Tibial nerve (tissue), 4 donors: ENCODE results near the gene SCN5A.

ENCODE experiments used
- CTCF ChIP-seq, 5 experiments: fragments of 200-600 bp in 3 of 5; fragments of 450-650 bp in 2 of 5; sonication (generic) in 3 of 5; IDR thresholded peaks; one replicate each; pipeline ENCODE4 v1.5.1; 2016 to 2019; ENCODE audit warnings: antibody characterized with exemption in 5 of 5, mild to moderate bottlenecking in 3 of 5, moderate library complexity in 2 of 5
- EP300 ChIP-seq, 2 donors: sonication (generic); formaldehyde crosslinking; IDR thresholded peaks; one replicate each; pipeline ENCODE4 v1.6.1; 2017; ENCODE audit warnings: antibody characterized with exemption in 2 of 2, mild to moderate bottlenecking in 1 of 2

GRCh38 chr3:38614091-38614490, 35.4 kb downstream of the SCN5A start:
- TF ChIP-seq EP300 (IDR thresholded peaks at IDR 0.05) = no peak
- TF ChIP-seq CTCF (IDR thresholded peaks at IDR 0.05) = no peak
